GM19035 (cell line): ENCODE measurements around the gene ADGRD2.
"Not testable (repeated sequence)": the region's sequence is repeated elsewhere in the genome, so short reads cannot be mapped to it uniquely, and the experiment has no call there.

Source experiments
- ATAC-seq: cut with Tn5 transposase; IDR thresholded peaks from one replicate; pipeline ENCODE4 v1.9.1; 2021; ENCODE audit not compliant: unreplicated experiment

ADGRD2 gene

GRCh38 chr9:124450241-124450924 lies at the start of gene ADGRD2:
ADGRD2 (plus strand) TSS chr9:124450451; CDS start chr9:124451667, 1,216 bp downstream.
- ATAC-seq: no peak

- ATAC-seq: no peak
Measured at GRCh38 chr9:124403246-124403645, 47.0 kb upstream of the ADGRD2 start.

GRCh38 chr9:124409410-124409809 lies 40.8 kb upstream of the ADGRD2 start:
- ATAC-seq: no peak

GRCh38 chr9:124410321-124410913 lies 39.8 kb upstream of the ADGRD2 start:
- ATAC-seq: no peak

GRCh38 chr9:124411514-124412227 lies 38.6 kb upstream of the ADGRD2 start:
- ATAC-seq: no peak

- ATAC-seq: no peak
Measured at GRCh38 chr9:124412228-124412575, 38.0 kb upstream of the ADGRD2 start.

- ATAC-seq: no peak
Measured at GRCh38 chr9:124414612-124415011, 35.6 kb upstream of the ADGRD2 start.

GRCh38 chr9:124415102-124415851 lies 35.0 kb upstream of the ADGRD2 start, which contains the start of gene PSMB7:
PSMB7 (minus strand) TSS chr9:124415442; CDS start chr9:124415425, 17 bp downstream.
- peak; percentile 95 for ATAC-seq

GRCh38 chr9:124415852-124416484 lies 34.3 kb upstream of the ADGRD2 start:
- ATAC-seq: no peak

GRCh38 chr9:124419832-124420489 lies 30.3 kb upstream of the ADGRD2 start:
- no peak for ATAC-seq

GRCh38 chr9:124420991-124421543 lies 29.2 kb upstream of the ADGRD2 start:
- no peak for ATAC-seq

- ATAC-seq: no peak
Measured at GRCh38 chr9:124423155-124423554, 27.1 kb upstream of the ADGRD2 start.

- ATAC-seq: no peak
Measured at GRCh38 chr9:124423591-124423990, 26.7 kb upstream of the ADGRD2 start.

GRCh38 chr9:124425733-124426132 lies 24.5 kb upstream of the ADGRD2 start:
- ATAC-seq: not testable (repeated sequence)

GRCh38 chr9:124426361-124426760 lies 23.9 kb upstream of the ADGRD2 start:
- no peak for ATAC-seq

- no peak for ATAC-seq
Measured at GRCh38 chr9:124427281-124427680, 23.0 kb upstream of the ADGRD2 start.

- no peak for ATAC-seq
Measured at GRCh38 chr9:124428751-124429529, 21.3 kb upstream of the ADGRD2 start.

- ATAC-seq: no peak
Measured at GRCh38 chr9:124429530-124429867, 20.8 kb upstream of the ADGRD2 start.

- ATAC-seq: no peak
Measured at GRCh38 chr9:124436320-124436719, 13.9 kb upstream of the ADGRD2 start.
